Esophagus muscularis mucosa (tissue), 4 donors: ENCODE results near the gene CDC45. TPM values are rescaled to one million over a fixed set of nuclear protein-coding genes. Genes with fewer than 3 reads are reported as not detected.

ENCODE experiments used
- DNase-seq: peaks from one replicate; pipeline ENCODE4 v3.0.0-alpha.2; 2017; ENCODE audit errors: extremely low spot score
- H3K27ac ChIP-seq, 4 donors: fragments of 200-600 bp; sonication (generic); replicated peaks in 1 of 4; 1 replicate in 3 of 4; 2 replicates in 1 of 4; pipeline ENCODE4 v1.5.1; 2016 to 2019; ENCODE audit warnings: mild to moderate bottlenecking in 1 of 4
- H3K27me3 ChIP-seq, 4 donors: fragments of 200-600 bp; sonication (generic); one replicate each; pipeline versions ENCODE4 v1.5.1 to v1.6.0; 2016 to 2019
- H3K36me3 ChIP-seq, 4 donors: fragments of 200-600 bp; sonication (generic); one replicate each; pipeline ENCODE4 v1.5.1; 2016 to 2019
- H3K4me1 ChIP-seq, 4 donors: fragments of 200-600 bp; sonication (generic); one replicate each; pipeline ENCODE4 v1.5.1; 2016 to 2019
- H3K4me3 ChIP-seq, 4 donors: fragments of 200-600 bp; sonication (generic); 1 replicate in 2 of 4; 2 replicates in 2 of 4; pipeline ENCODE4 v1.5.1; 2016 to 2019; ENCODE audit warnings: mild to moderate bottlenecking in 4 of 4, moderate library complexity in 1 of 4
- H3K9me3 ChIP-seq, 4 donors: fragments of 200-600 bp; sonication (generic); 1 replicate in 3 of 4; 2 replicates in 1 of 4; pipeline ENCODE4 v1.5.1; 2016 to 2019
- CTCF ChIP-seq, 3 experiments: fragments of 200-600 bp in 2 of 3; fragments of 450-650 bp in 1 of 3; sonication (generic) in 2 of 3; IDR thresholded peaks; one replicate each; pipeline ENCODE4 v1.5.1; 2017 to 2019; ENCODE audit warnings: antibody characterized with exemption in 3 of 3, mild to moderate bottlenecking in 2 of 3, moderate library complexity in 1 of 3
- EP300 ChIP-seq: sonication (generic); formaldehyde crosslinking; IDR thresholded peaks from one replicate; pipeline ENCODE4 v1.6.1; 2017; ENCODE audit warnings: antibody characterized with exemption
- POLR2A ChIP-seq: fragments of 450-650 bp; IDR thresholded peaks from one replicate; pipeline ENCODE4 v1.6.1; 2017; ENCODE audit warnings: antibody characterized with exemption, moderate library complexity, mild to moderate bottlenecking, low read depth
- POLR2AphosphoS5 ChIP-seq, 2 donors: sonication (generic); formaldehyde crosslinking; IDR thresholded peaks; one replicate each; pipeline ENCODE4 v1.6.1; 2017; ENCODE audit warnings: antibody characterized with exemption in 2 of 2
- WGBS: methylation state at CpG from one replicate; pipeline ENCODE4 v1.1.5; 2018; 5-methylcytosine and 5-hydroxymethylcytosine counted together
- intact Hi-C: fragments of 100-400 bp; cut with DNase I; formaldehyde crosslinking; loops from one replicate; pipeline ENCODE4 v1.15.1; 2023
- total RNA-seq, 4 donors: library from RNA; depleted of rRNA; stranded (reverse); fragments of >200 nt; gene quantifications; one replicate each; pipeline versions ENCODE4 v1.1.0 to v1.2.1, GENCODE V29; 2016

Gene CDC45
- total RNA-seq, 4 donors from 2014 or later: 0.32 to 1.1 (median 0.42) TPM; not detected in 1

GRCh38 chr22:19464546-19464945 lies 15.2 kb upstream of the CDC45 start:
- Histone ChIP-seq H3K9me3 (no peaks in the 10 kb centered on the region), H3K27ac (no peak overlapping the region), H3K4me1 (no peaks in the 10 kb centered on the region), H3K4me3 (no peak overlapping the region), H3K27me3 (no peaks in the 10 kb centered on the region), H3K36me3 (peaks cover 79 to 100% (median 92%) of the 10 kb centered on the region in 4 donors)
- DNase-seq: no peak
- intact Hi-C loops: no loop called here
- WGBS: 63% methylated on average over 1 of the region's 1 CpG
- no peak for TF ChIP-seq EP300
- TF ChIP-seq POLR2A: no peak
- TF ChIP-seq CTCF (IDR thresholded peaks at IDR 0.05): no peak
- TF ChIP-seq POLR2AphosphoS5 (IDR thresholded peaks at IDR 0.05): no peak

- H3K27ac ChIP-seq: no peak overlapping the region
- no peak for DNase-seq
- TF ChIP-seq EP300: no peak
- TF ChIP-seq POLR2A: no peak
- no peak for TF ChIP-seq POLR2AphosphoS5 (IDR thresholded peaks at IDR 0.05)
- TF ChIP-seq CTCF (IDR thresholded peaks at IDR 0.05): no peak
- H3K27me3 ChIP-seq: no peaks in the 10 kb centered on the region
- no peaks in the 10 kb centered on the region for H3K9me3 ChIP-seq
- no peak overlapping the region for H3K4me3 ChIP-seq
- no peaks in the 10 kb centered on the region for H3K4me1 ChIP-seq
- intact Hi-C loops: no loop called here
- H3K36me3 ChIP-seq: peaks cover 80 to 100% (median 95%) of the 10 kb centered on the region in 4 donors
- 72% methylated on average over 4 of the region's 4 CpGs for WGBS
Measured at GRCh38 chr22:19464975-19465374, 14.7 kb upstream of the CDC45 start.

GRCh38 chr22:19466126-19466716 lies 13.5 kb upstream of the CDC45 start:
- Histone ChIP-seq H3K4me1 (no peaks in the 10 kb centered on the region), H3K4me3 (no peak overlapping the region), H3K9me3 (no peaks in the 10 kb centered on the region), H3K27me3 (no peaks in the 10 kb centered on the region), H3K36me3 (peaks cover 80 to 100% (median 96%) of the 10 kb centered on the region in 4 donors), H3K27ac (no peak overlapping the region)
- intact Hi-C loops: no loop called here
- no peak for DNase-seq
- WGBS: 99% methylated on average over 11 of the region's 14 CpGs
- TF ChIP-seq POLR2AphosphoS5 (IDR thresholded peaks at IDR 0.05) (no peak), CTCF (IDR thresholded peaks at IDR 0.05) (no peak), POLR2A (no peak), EP300 (no peak)

- intact Hi-C loops: no loop called here
- Histone ChIP-seq H3K27ac (no peak overlapping the region), H3K4me1 (no peaks in the 10 kb centered on the region), H3K36me3 (peaks cover 83 to 100% (median 96%) of the 10 kb centered on the region in 4 donors), H3K9me3 (no peaks in the 10 kb centered on the region), H3K4me3 (no peak overlapping the region), H3K27me3 (no peaks in the 10 kb centered on the region)
- DNase-seq: no peak
- WGBS: 96% methylated on average over 8 of the region's 9 CpGs
- TF ChIP-seq EP300 (no peak), POLR2A (no peak), CTCF (IDR thresholded peaks at IDR 0.05) (no peak), POLR2AphosphoS5 (IDR thresholded peaks at IDR 0.05) (no peak)
Measured at GRCh38 chr22:19466848-19467752, 12.6 kb upstream of the CDC45 start.
